ENCODE measurements around the gene TREML2. TPM values are rescaled to one million over a fixed set of nuclear protein-coding genes. Genes with fewer than 3 reads are reported as not detected.

TREML2 gene
- total RNA-seq, 2 donors from 2014 or later: not detected

- ATAC-seq: no peak
- DNase-seq: no peak
- no peaks in the 10 kb centered on the region for H3K27me3 ChIP-seq
- no peaks in the 10 kb centered on the region for H3K4me1 ChIP-seq
- no peak for TF ChIP-seq POLR2A (IDR thresholded peaks at IDR 0.05)
- no peak for TF ChIP-seq CTCF (IDR thresholded peaks at IDR 0.05)
- H3K4me3 ChIP-seq: no peak overlapping the region
- 39 to 43% methylated on average over 7 of the region's 7 CpGs for WGBS, 2 donors
- intact Hi-C loops (cut with DNase I): no loop called here
- H3K9me3 ChIP-seq: no peaks in the 10 kb centered on the region
- no peak overlapping the region for H3K27ac ChIP-seq
- H3K36me3 ChIP-seq (replicated peaks in 1 of 2; ENCODE audit: insufficient read depth in 1 of 2, low read depth in 2 of 2): no peaks in the 10 kb centered on the region
Observed at GRCh38 chr6:41155132-41155805, 45.7 kb downstream of the TREML2 start.

DNA sequence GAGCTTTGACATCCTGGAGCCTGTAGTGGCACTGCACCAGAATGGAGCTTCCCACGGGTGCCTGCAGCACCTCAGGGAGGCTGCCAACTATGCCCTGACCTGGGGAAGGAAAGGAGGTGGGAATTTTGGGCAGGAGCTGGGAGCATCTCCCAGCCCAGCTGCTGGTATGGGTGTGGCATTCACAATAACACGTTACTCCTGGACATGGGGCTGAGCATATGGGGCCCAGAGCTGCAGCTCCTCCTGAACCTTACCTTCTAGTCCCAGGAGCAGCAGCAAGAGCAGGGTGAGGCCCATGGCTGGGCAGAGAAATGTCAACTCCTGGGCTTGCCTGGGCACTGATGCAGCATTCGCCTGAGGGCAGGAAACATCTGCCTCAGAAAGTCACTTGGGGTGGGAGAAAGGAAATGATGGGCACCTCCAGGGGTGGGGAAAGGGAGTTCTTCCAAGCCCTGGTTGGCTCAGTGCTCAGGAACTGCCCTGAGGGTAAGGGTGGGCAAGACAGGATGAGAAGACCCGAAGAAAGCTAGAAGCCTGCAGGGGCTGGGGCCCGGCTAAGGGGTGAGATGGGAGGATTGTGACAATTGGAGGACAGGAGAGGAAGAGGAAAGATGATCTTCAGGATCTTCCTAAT is 46.8 kb downstream of the TREML2 start, which contains the start of gene TREML1:
Gene TREML1, minus strand, starts transcription at position 356 of the 634 bp plus-strand sequence. Its CDS starts 59 bp downstream, at position 297.
- Histone ChIP-seq H3K9me3 (no peaks in the 10 kb centered on the region), H3K27me3 (no peaks in the 10 kb centered on the region), H3K4me3 (no peak within 1 kb of the TSS), H3K4me1 (no peaks in the 10 kb centered on the region), H3K27ac (no peak within 1 kb of the TSS), H3K36me3 (replicated peaks in 1 of 2; ENCODE audit: insufficient read depth in 1 of 2, low read depth in 2 of 2) (no peaks in the 10 kb centered on the region)
- no peak for DNase-seq
- no peak for ATAC-seq
- WGBS, 2 donors: 64 to 65% methylated on average over 4 to 5 of the region's 5 CpGs
- TF ChIP-seq POLR2A (IDR thresholded peaks at IDR 0.05): no peak
- no peak for TF ChIP-seq CTCF (IDR thresholded peaks at IDR 0.05)
- intact Hi-C loops (cut with DNase I): no loop called here

GRCh38 chr6:41153451-41153850 is 47.5 kb downstream of the TREML2 start:
- Histone ChIP-seq H3K4me1 (no peaks in the 10 kb centered on the region), H3K9me3 (no peaks in the 10 kb centered on the region), H3K4me3 (no peak overlapping the region), H3K27me3 (no peaks in the 10 kb centered on the region), H3K36me3 (replicated peaks in 1 of 2; ENCODE audit: insufficient read depth in 1 of 2, low read depth in 2 of 2) (no peaks in the 10 kb centered on the region), H3K27ac (no peak overlapping the region)
- 81 to 84% methylated on average over 4 of the region's 4 CpGs for WGBS, 2 donors
- DNase-seq (no peak), ATAC-seq (no peak)
- TF ChIP-seq POLR2A (IDR thresholded peaks at IDR 0.05) (no peak), CTCF (IDR thresholded peaks at IDR 0.05) (no peak)
- intact Hi-C loops (cut with DNase I): no loop called here

DNA sequence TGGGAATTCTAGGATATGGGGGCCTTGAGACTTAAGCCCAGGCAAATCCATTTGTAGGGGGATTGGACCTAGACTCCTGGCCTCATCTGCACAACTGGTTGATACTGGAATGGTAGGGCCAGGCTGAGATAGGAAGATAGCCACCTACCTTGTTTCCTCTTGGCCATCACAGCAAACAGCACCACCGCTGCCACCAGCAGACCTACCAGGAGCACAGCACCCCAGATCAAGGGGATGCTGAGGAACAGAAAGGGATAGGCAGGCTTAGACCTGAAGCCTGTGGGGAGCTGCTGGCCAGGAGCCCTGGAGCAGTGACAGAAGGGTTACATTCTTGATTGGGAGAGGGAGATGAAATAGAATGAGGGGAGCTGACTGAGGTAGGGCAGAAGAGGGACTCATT is 50.3 kb downstream of the TREML2 start:
- no peaks in the 10 kb centered on the region for H3K36me3 ChIP-seq (replicated peaks in 1 of 2; ENCODE audit: insufficient read depth in 1 of 2, low read depth in 2 of 2)
- H3K9me3 ChIP-seq: no peaks in the 10 kb centered on the region
- no peak for TF ChIP-seq POLR2A (IDR thresholded peaks at IDR 0.05)
- no peak for TF ChIP-seq CTCF (IDR thresholded peaks at IDR 0.05)
- no peak overlapping the region for H3K4me3 ChIP-seq
- no peaks in the 10 kb centered on the region for H3K27me3 ChIP-seq
- ATAC-seq (no peak), DNase-seq (no peak)
- no peaks in the 10 kb centered on the region for H3K4me1 ChIP-seq
- WGBS, 2 donors: 79% methylated on average over 1 of the region's 1 CpG; no CpG with 5 or more reads in 1 of the 2 donors
- intact Hi-C loops (cut with DNase I): no loop called here
- H3K27ac ChIP-seq: no peak overlapping the region
